Measurements from ENCODE around the gene OR5D18.
"Not testable (repeated sequence)": the region's sequence is repeated elsewhere in the genome, so short reads cannot be mapped to it uniquely, and the experiment has no call there.

The OR5D18 gene

DNA sequence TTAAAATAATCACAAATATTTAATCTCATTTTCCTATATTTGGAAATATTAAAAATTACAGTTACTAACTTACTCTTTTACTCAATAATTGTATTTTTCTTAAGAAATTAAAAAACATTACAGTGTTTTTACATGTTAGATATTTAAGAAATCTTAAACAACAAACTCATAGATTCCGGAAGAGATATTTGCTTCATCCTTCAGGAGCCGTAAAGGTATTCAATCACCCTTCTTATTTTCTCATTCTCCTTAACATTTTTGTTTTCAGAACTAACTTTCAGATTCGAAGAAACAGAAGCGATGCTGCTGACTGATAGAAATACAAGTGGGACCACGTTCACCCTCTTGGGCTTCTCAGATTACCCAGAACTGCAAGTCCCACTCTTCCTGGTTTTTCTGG lies at the start of gene OR5D18:
Gene OR5D18, plus strand, starts transcription at position 301 of the 400 bp plus-strand sequence. Its CDS starts 0 bp downstream, at position 301.
- DNase-seq (no peak), ATAC-seq (no peak)
- H3K4me1 Mint-ChIP-seq, result no peaks in the 10 kb centered on the region
- peaks cover 9 to 31% of the 10 kb centered on the region in 2 donors for H3K9me3 Mint-ChIP-seq
- no peak within 1 kb of the TSS for H3K4me3 Mint-ChIP-seq
- H3K27me3 Mint-ChIP-seq, result no peaks in the 10 kb centered on the region
- H3K27ac Mint-ChIP-seq, result no peak within 1 kb of the TSS

DNA sequence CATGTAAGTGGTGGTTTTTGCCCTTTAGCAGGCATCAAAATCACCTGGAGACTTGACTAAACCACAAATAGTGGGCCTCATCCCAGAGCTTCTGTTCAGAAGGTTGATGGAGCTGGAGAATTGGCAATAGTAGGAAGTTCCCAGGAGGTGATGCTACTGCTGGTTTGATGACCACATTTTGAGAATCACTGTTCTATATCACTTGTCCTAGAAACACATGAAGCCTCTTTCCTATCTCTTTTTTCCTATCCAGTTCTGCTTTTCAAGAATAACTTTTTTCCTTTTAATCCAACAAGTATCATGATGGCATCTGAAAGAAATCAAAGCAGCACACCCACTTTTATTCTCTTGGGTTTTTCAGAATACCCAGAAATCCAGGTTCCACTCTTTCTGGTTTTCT lies 46.3 kb upstream of the OR5D18 start, which contains the start of gene OR5D13:
Gene OR5D13, plus strand, starts transcription at position 301 of the 400 bp plus-strand sequence. Its CDS starts 0 bp downstream, at position 301.
- peak within 1 kb of the TSS in 1 of 2 donors; percentile 13 for H3K27ac Mint-ChIP-seq
- H3K27me3 Mint-ChIP-seq, result no peaks in the 10 kb centered on the region
- DNase-seq (no peak), ATAC-seq (no peak)
- peaks cover 11% of the 10 kb centered on the region in 2 donors for H3K9me3 Mint-ChIP-seq
- no peak within 1 kb of the TSS for H3K4me3 Mint-ChIP-seq
- no peaks in the 10 kb centered on the region for H3K4me1 Mint-ChIP-seq

- peaks cover 20 to 25% of the 10 kb centered on the region in 2 donors for H3K9me3 Mint-ChIP-seq
- ATAC-seq (no peak), DNase-seq (no peak)
- H3K4me3 Mint-ChIP-seq, result no peak overlapping the region
- no peaks in the 10 kb centered on the region for H3K4me1 Mint-ChIP-seq
- no peaks in the 10 kb centered on the region for H3K27me3 Mint-ChIP-seq
- no peak overlapping the region for H3K27ac Mint-ChIP-seq
Measured at GRCh38 chr11:55791606-55792005, 27.8 kb upstream of the OR5D18 start.

DNA sequence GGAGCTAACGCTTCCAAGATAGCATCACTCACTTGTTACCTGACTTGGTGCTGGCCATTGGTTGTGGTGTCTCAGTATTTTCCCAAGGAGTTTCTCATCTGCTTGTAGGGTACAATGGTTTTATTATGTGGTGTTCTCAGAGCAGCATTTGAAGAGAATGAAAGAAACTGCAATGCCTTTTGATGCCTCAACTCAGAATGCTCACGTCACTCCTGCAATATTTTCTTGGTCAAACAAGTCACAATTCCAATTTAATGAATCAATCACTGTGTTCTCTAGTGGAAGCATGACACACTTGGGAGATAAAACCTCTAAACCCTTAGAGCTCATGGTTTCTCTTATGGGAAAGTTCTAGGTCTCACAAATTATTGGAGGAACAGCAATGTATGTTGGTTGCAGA lies 26.1 kb upstream of the OR5D18 start:
- no peak for DNase-seq

DNA sequence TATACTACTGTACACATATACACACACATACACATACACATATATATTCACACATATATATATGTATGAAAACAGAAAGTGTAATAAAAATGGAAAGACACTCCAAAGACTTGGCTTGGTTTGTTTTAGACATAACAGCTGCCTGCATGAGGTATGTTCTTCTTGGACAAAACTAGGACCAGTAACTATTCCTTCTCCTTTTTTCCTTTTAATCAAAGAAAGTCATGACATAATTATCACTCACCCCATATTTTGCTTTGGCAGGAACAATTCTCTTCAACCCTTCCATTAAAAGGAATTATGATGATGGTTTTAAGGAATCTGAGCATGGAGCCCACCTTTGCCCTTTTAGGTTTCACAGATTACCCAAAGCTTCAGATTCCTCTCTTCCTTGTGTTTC lies 24.2 kb upstream of the OR5D18 start, which contains the start of gene OR5D14:
Gene OR5D14, plus strand, starts transcription at position 301 of the 400 bp plus-strand sequence. Its CDS starts 0 bp downstream, at position 301.
- peaks cover 17 to 20% of the 10 kb centered on the region in 2 donors for H3K9me3 Mint-ChIP-seq
- DNase-seq (no peak), ATAC-seq (no peak)
- H3K4me1 Mint-ChIP-seq, result no peaks in the 10 kb centered on the region
- no peak within 1 kb of the TSS for H3K4me3 Mint-ChIP-seq
- no peaks in the 10 kb centered on the region for H3K27me3 Mint-ChIP-seq
- H3K27ac Mint-ChIP-seq, result no peak within 1 kb of the TSS

More for the DNA sequence above, 26.1 kb upstream of the OR5D18 start:
- H3K4me3 Mint-ChIP-seq, result no peak overlapping the region
- H3K27me3 Mint-ChIP-seq, result no peaks in the 10 kb centered on the region
- no peak overlapping the region for H3K27ac Mint-ChIP-seq
- peaks cover 12 to 13% of the 10 kb centered on the region in 2 donors for H3K9me3 Mint-ChIP-seq
- no peak for ATAC-seq
- H3K4me1 Mint-ChIP-seq, result no peaks in the 10 kb centered on the region

GRCh38 chr11:55806248-55806647 lies 13.2 kb upstream of the OR5D18 start:
- DNase-seq (no peak), ATAC-seq (no peak)
- H3K4me3 Mint-ChIP-seq, result no peak overlapping the region
- H3K4me1 Mint-ChIP-seq, result no peaks in the 10 kb centered on the region
- H3K27ac Mint-ChIP-seq, result no peak overlapping the region
- no peaks in the 10 kb centered on the region for H3K27me3 Mint-ChIP-seq
- peaks cover 32 to 35% of the 10 kb centered on the region in 2 donors for H3K9me3 Mint-ChIP-seq

- Mint-ChIP-seq H3K4me1 (no peaks in the 10 kb centered on the region), H3K4me3 (no peak within 1 kb of the TSS), H3K27me3 (no peaks in the 10 kb centered on the region), H3K9me3 (peaks cover 17 to 35% of the 10 kb centered on the region in 2 donors), H3K27ac (no peak within 1 kb of the TSS)
- DNase-seq, result no peak
- ATAC-seq, result no peak
Measured at GRCh38 chr11:55811067-55811466, 8.4 kb upstream of the OR5D18 start, which contains the start of gene OR5L1. TSS of gene OR5L1 (plus strand) at chr11:55811367. CDS start at chr11:55811467, 100 bp downstream.

- no peaks in the 10 kb centered on the region for H3K4me1 Mint-ChIP-seq
- ATAC-seq (no peak), DNase-seq (no peak)
- H3K27ac Mint-ChIP-seq, result no peak within 1 kb of the TSS
- H3K9me3 Mint-ChIP-seq, result peaks cover 9 to 25% of the 10 kb centered on the region in 2 donors
- H3K4me3 Mint-ChIP-seq, result no peak within 1 kb of the TSS
- no peaks in the 10 kb centered on the region for H3K27me3 Mint-ChIP-seq
Measured at GRCh38 chr11:55826919-55827318, 7.5 kb downstream of the OR5D18 start, which contains the start of gene OR5L2. TSS of gene OR5L2 (plus strand) at chr11:55827219. CDS start at chr11:55827219, 0 bp downstream.

DNA sequence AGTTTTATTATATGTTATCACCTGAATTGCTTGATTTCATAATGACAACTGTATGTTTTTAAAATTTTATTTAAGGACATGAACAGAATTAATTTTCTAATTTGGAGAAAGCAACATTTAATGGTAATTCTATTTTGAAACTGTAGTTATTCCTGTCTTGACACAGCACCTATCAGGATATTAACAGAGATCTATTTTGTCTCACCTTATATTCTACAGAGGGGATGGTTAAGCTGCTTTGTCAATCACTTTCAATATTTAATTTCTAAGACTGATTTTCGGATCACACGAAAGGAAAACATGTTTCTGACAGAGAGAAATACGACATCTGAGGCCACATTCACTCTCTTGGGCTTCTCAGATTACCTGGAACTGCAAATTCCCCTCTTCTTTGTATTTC lies 19.0 kb downstream of the OR5D18 start, which contains the start of gene OR5D16:
Gene OR5D16, plus strand, starts transcription at position 301 of the 400 bp plus-strand sequence. Its CDS starts 0 bp downstream, at position 301.
- no peak for ATAC-seq
- no peaks in the 10 kb centered on the region for H3K4me1 Mint-ChIP-seq
- no peak within 1 kb of the TSS for H3K27ac Mint-ChIP-seq

GRCh38 chr11:55847453-55847852 lies 28.0 kb downstream of the OR5D18 start:
- DNase-seq (no peak), ATAC-seq (no peak)
- Mint-ChIP-seq H3K27me3 (no peaks in the 10 kb centered on the region), H3K9me3 (no peaks in the 10 kb centered on the region), H3K4me1 (no peaks in the 10 kb centered on the region), H3K27ac (no peak overlapping the region), H3K4me3 (no peak overlapping the region)

More for the DNA sequence above, 19.0 kb downstream of the OR5D18 start, which contains the start of gene OR5D16:
- H3K27me3 Mint-ChIP-seq, result no peaks in the 10 kb centered on the region
- peaks cover 9 to 21% of the 10 kb centered on the region in 2 donors for H3K9me3 Mint-ChIP-seq
- H3K4me3 Mint-ChIP-seq, result no peak within 1 kb of the TSS
- DNase-seq, result no peak

DNA sequence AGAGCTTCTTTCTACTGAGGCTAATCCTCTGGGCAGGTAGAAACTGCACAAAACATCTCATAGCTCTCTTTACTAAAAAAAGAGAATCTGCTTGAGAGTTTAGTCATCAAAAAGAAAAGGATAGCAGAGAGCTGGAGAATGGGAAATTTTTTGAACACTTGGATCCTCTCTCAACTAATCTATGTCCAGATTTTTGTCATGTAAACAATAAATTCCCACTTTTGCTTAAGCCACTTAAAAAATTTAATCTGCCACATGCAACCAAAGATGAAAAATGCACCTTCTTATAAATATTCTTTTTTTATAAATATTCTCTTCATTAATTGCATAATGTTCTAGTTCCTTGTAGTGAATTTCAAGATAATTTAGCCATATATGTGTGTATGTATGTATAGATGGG lies 29.6 kb downstream of the OR5D18 start:
- DNase-seq, result no peak
- Mint-ChIP-seq H3K4me3 (no peak overlapping the region), H3K4me1 (no peaks in the 10 kb centered on the region), H3K27me3 (no peaks in the 10 kb centered on the region), H3K27ac (no peak overlapping the region), H3K9me3 (peaks cover 9 to 10% of the 10 kb centered on the region in 2 donors)
- ATAC-seq, result no peak

GRCh38 chr11:55852141-55852540 lies 32.7 kb downstream of the OR5D18 start:
- DNase-seq (no peak), ATAC-seq (no peak)
- no peaks in the 10 kb centered on the region for H3K4me1 Mint-ChIP-seq
- no peak overlapping the region for H3K4me3 Mint-ChIP-seq
- H3K27me3 Mint-ChIP-seq, result no peaks in the 10 kb centered on the region
- peaks cover 18% of the 10 kb centered on the region in 2 donors for H3K9me3 Mint-ChIP-seq
- no peak overlapping the region for H3K27ac Mint-ChIP-seq

DNA sequence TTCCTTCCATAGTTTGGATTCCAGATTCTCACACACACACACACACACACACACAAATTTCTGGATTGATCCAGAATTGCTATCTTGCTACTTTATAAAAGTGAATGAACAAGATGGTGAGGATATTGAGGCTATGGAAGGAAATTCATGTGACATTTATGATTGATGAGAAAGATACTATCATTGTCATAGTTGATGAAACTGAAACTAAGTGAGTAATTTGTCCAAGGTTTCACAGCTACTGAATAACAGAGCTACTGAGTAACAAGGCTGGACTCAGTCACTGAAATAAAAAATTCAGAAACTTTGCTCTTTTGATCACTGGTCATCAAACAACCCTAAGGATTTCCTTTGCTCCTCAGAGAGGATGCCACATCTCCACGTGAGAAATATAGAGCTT lies 35.3 kb downstream of the OR5D18 start:
- Mint-ChIP-seq H3K9me3 (peaks cover 18 to 23% of the 10 kb centered on the region in 2 donors), H3K27ac (no peak overlapping the region), H3K4me1 (no peaks in the 10 kb centered on the region), H3K4me3 (no peak overlapping the region), H3K27me3 (no peaks in the 10 kb centered on the region)
- DNase-seq (no peak), ATAC-seq (no peak)

DNA sequence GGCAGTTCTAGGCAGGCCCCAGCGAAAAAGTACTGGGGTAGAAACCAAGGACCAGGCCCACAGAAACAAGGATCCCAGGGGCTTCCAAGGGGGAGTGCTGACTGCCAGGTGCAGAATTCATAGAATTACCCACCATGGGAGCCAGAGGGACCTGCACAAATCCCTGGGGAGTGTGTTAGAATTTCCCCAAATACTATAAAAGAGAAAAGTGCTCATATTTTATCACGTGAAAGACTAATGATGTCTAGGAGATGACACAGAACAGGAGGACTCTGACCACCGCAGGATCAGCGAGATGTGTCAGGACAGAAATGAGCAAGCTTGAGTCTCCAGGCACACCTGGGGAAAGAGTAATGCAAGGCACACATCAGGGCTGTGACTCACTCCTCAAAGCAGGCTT lies 47.9 kb downstream of the OR5D18 start:
- not testable (repeated sequence) for ATAC-seq, H3K27me3 Mint-ChIP-seq, H3K4me1 Mint-ChIP-seq, DNase-seq, H3K9me3 Mint-ChIP-seq, H3K4me3 Mint-ChIP-seq
- peak overlapping the region in 1 of 2 donors; percentile 71 for H3K27ac Mint-ChIP-seq

Measured in stimulated activated naive CD8-positive, alpha-beta T cell treated with anti-CD3 and anti-CD28 coated beads, Interleukin-15, amount 100 ng/mL, for 72 hours (primary cell).